GM19025 (cell line): ENCODE measurements around the gene PEX10.
A peak's percentile ranks its signal among the peaks of the same experiment; 100 is the strongest.

ENCODE experiments used
- ATAC-seq: cut with Tn5 transposase; IDR thresholded peaks from one replicate; pipeline ENCODE4 v1.9.1; 2021; ENCODE audit warnings: mild to moderate bottlenecking, low read depth, moderate library complexity; ENCODE audit not compliant: unreplicated experiment

PEX10 gene

GRCh38 chr1:2427051-2427450 is 14.7 kb upstream of the PEX10 start:
- no peak for ATAC-seq

- no peak for ATAC-seq
Observed at GRCh38 chr1:2426540-2426939, 14.2 kb upstream of the PEX10 start.

- ATAC-seq = no peak
Observed at GRCh38 chr1:2425892-2426291, 13.5 kb upstream of the PEX10 start.

GRCh38 chr1:2422523-2422922 is 10.2 kb upstream of the PEX10 start:
- no peak for ATAC-seq

- no peak for ATAC-seq
Observed at GRCh38 chr1:2419416-2419815, 7.1 kb upstream of the PEX10 start.

GRCh38 chr1:2418791-2419320 is 6.5 kb upstream of the PEX10 start:
- ATAC-seq = no peak

GRCh38 chr1:2417833-2418225 is 5.5 kb upstream of the PEX10 start:
- ATAC-seq = no peak

GRCh38 chr1:2417083-2417832 is 4.9 kb upstream of the PEX10 start:
- no peak for ATAC-seq

- no peak for ATAC-seq
Observed at GRCh38 chr1:2416403-2416802, 4.0 kb upstream of the PEX10 start.

GRCh38 chr1:2415801-2416208 is 3.4 kb upstream of the PEX10 start:
- no peak for ATAC-seq

- ATAC-seq = no peak
Observed at GRCh38 chr1:2415337-2415736, 3.0 kb upstream of the PEX10 start.

- no peak for ATAC-seq
Observed at GRCh38 chr1:2414297-2414958, 2.1 kb upstream of the PEX10 start.

- no peak for ATAC-seq
Observed at GRCh38 chr1:2413495-2414296, 1.3 kb upstream of the PEX10 start.

GRCh38 chr1:2412773-2413494 is 570 bp upstream of the PEX10 start:
- ATAC-seq = peak; percentile 20

GRCh38 chr1:2411801-2412394 is 466 bp downstream of the PEX10 start:
- ATAC-seq = peak; percentile 17

GRCh38 chr1:2409745-2410144 is 2.6 kb downstream of the PEX10 start:
- ATAC-seq = no peak

GRCh38 chr1:2408859-2409276 is 3.5 kb downstream of the PEX10 start:
- no peak for ATAC-seq

- ATAC-seq = no peak
Observed at GRCh38 chr1:2408456-2408855, 3.9 kb downstream of the PEX10 start.

GRCh38 chr1:2407991-2408275 is 4.4 kb downstream of the PEX10 start:
- no peak for ATAC-seq
